SHP77 (cell line): ENCODE data around the gene SORT1.
A peak's percentile ranks its signal among the peaks of the same experiment; 100 is the strongest.
"Not testable (repeated sequence)": the region's sequence is repeated elsewhere in the genome, so short reads cannot be mapped to it uniquely, and the experiment has no call there.

Experiments used
- DNase-seq, 2 experiments: peaks; one replicate each; lab custom pipeline; 2025; lab: John Stamatoyannopoulos, UW

SORT1 gene

GRCh38 chr1:109397581-109398342, at the start of gene SORT1:
Gene SORT1 (minus strand): TSS chr1:109397918. CDS start chr1:109397892, 26 bp downstream.
- DNase-seq: peak; percentile 96

- not testable (repeated sequence) for DNase-seq
Observed at GRCh38 chr1:109445949-109446695, 48.4 kb upstream of the SORT1 start.

- DNase-seq: no peak
Observed at GRCh38 chr1:109444346-109444745, 46.6 kb upstream of the SORT1 start.

- DNase-seq: no peak
Observed at GRCh38 chr1:109443476-109443875, 45.8 kb upstream of the SORT1 start.

- no peak for DNase-seq
Observed at GRCh38 chr1:109441069-109441468, 43.4 kb upstream of the SORT1 start.

- DNase-seq: no peak
Observed at GRCh38 chr1:109438798-109439297, 41.1 kb upstream of the SORT1 start.

- DNase-seq: no peak
Observed at GRCh38 chr1:109434484-109434883, 36.8 kb upstream of the SORT1 start.

GRCh38 chr1:109433322-109433721, 35.6 kb upstream of the SORT1 start:
- DNase-seq: no peak

GRCh38 chr1:109432336-109432735, 34.6 kb upstream of the SORT1 start:
- DNase-seq: no peak

GRCh38 chr1:109427171-109427467, 29.4 kb upstream of the SORT1 start:
- DNase-seq: no peak

- peak; percentile 99 for DNase-seq
Observed at GRCh38 chr1:109426281-109427170, 28.8 kb upstream of the SORT1 start, which contains the start of gene PSMA5. Gene PSMA5 (minus strand): TSS chr1:109426448. CDS start chr1:109426330, 118 bp downstream.

GRCh38 chr1:109425391-109426280, 27.9 kb upstream of the SORT1 start:
- DNase-seq: peak in 1 of 2 experiments; percentile 55

- DNase-seq: no peak
Observed at GRCh38 chr1:109423498-109423897, 25.8 kb upstream of the SORT1 start.

- DNase-seq: no peak
Observed at GRCh38 chr1:109412551-109412950, 14.8 kb upstream of the SORT1 start.

- no peak for DNase-seq
Observed at GRCh38 chr1:109404838-109405237, 7.1 kb upstream of the SORT1 start.

GRCh38 chr1:109402025-109402424, 4.3 kb upstream of the SORT1 start:
- no peak for DNase-seq

GRCh38 chr1:109400035-109400655, 2.4 kb upstream of the SORT1 start:
- no peak for DNase-seq

- DNase-seq: peak; percentile 45 to 50
Observed at GRCh38 chr1:109399326-109399957, 1.7 kb upstream of the SORT1 start.

- peak in 1 of 2 experiments; percentile 65 for DNase-seq
Observed at GRCh38 chr1:109398343-109399225, 866 bp upstream of the SORT1 start.
